HL-60 (cell line): ENCODE results near the gene BARHL1.

Experiments
- DNase-seq, 2 experiments: peaks; one replicate each; pipeline ENCODE4 v3.0.0-alpha.2; 2010 to 2020; ENCODE audit warnings: low read depth in 1 of 2, low spot score in 1 of 2
- H3K27ac ChIP-seq: fragments of 250-450 bp; sonication (Bioruptor Pico); replicated peaks from 2 replicates; pipeline ENCODE4 v1.5.1; 2020; ENCODE audit warnings: mild to moderate bottlenecking, moderate library complexity
- H3K27me3 ChIP-seq: fragments of 250-450 bp; sonication (Bioruptor Pico); 2 replicates; pipeline ENCODE4 v1.5.1; 2021; ENCODE audit warnings: mild to moderate bottlenecking, moderate library complexity; ENCODE audit not compliant: insufficient read depth, poor library complexity, severe bottlenecking
- H3K4me3 ChIP-seq: replicated peaks from 2 replicates; pipeline ENCODE4 v1.5.1; 2011; ENCODE audit warnings: mild to moderate bottlenecking, control low read depth, low read length; ENCODE audit not compliant: insufficient read depth
- CTCF ChIP-seq: IDR thresholded peaks from one replicate; pipeline ENCODE4 v1.5.1; 2011; ENCODE audit warnings: low read length, control low read depth, inconsistent platforms; ENCODE audit not compliant: insufficient read depth
- GABPA ChIP-seq: IDR thresholded peaks from 2 replicates; pipeline ENCODE4 v1.6.1; 2012; ENCODE audit warnings: low read depth
- POLR2AphosphoS5 ChIP-seq: IDR thresholded peaks from 2 replicates; pipeline ENCODE4 v1.6.1; 2012; ENCODE audit warnings: low read depth
- REST ChIP-seq: IDR thresholded peaks from 2 replicates; pipeline ENCODE4 v1.6.1; 2012; ENCODE audit warnings: low read depth; ENCODE audit not compliant: insufficient replicate concordance
- SPI1 ChIP-seq: IDR thresholded peaks from 2 replicates; pipeline ENCODE4 v1.6.1; 2012; ENCODE audit warnings: low read depth, mild to moderate bottlenecking, borderline replicate concordance

Gene BARHL1

GRCh38 chr9:132541870-132542830 lies 40.3 kb upstream of the BARHL1 start:
- Histone ChIP-seq H3K27ac (no peak overlapping the region), H3K4me3 (no peak overlapping the region), H3K27me3 (peaks cover 10% of the 10 kb centered on the region)
- no peak for TF ChIP-seq CTCF
- no peak for TF ChIP-seq REST
- TF ChIP-seq SPI1, result no peak
- TF ChIP-seq POLR2AphosphoS5, result no peak
- TF ChIP-seq GABPA, result no peak
- DNase-seq, result no peak

GRCh38 chr9:132543251-132543650 lies 39.2 kb upstream of the BARHL1 start:
- Histone ChIP-seq H3K27ac (no peak overlapping the region), H3K4me3 (no peak overlapping the region), H3K27me3 (peaks cover 10% of the 10 kb centered on the region)
- DNase-seq, result no peak
- TF ChIP-seq POLR2AphosphoS5 (no peak), SPI1 (no peak), REST (no peak), CTCF (no peak), GABPA (no peak)

- Histone ChIP-seq H3K27ac (no peak overlapping the region), H3K27me3 (peaks cover 10% of the 10 kb centered on the region), H3K4me3 (no peak overlapping the region)
- TF ChIP-seq CTCF, result no peak
- no peak for TF ChIP-seq GABPA
- TF ChIP-seq POLR2AphosphoS5, result no peak
- TF ChIP-seq SPI1, result no peak
- TF ChIP-seq REST, result no peak
- no peak for DNase-seq
These were observed 38.4 kb upstream of the BARHL1 start for GRCh38 chr9:132543960-132544359.
